ENCODE results near the gene PRKAR1A. TPM values are rescaled to one million over a fixed set of nuclear protein-coding genes. Genes with fewer than 3 reads are reported as not detected.

PRKAR1A gene
- total and polyA plus RNA-seq, 2 of the 8 experiments (the other 6 are each of a cell fraction or from before 2014, with no cell fraction given): 39.3 to 149 TPM

- TF ChIP-seq NANOG (IDR thresholded peaks at IDR 0.05; ENCODE audit: insufficient read depth, low read depth, low read length, poor library complexity, severe bottlenecking): no peak
- no peak for TF ChIP-seq SIX5 (IDR thresholded peaks at IDR 0.05; ENCODE audit: low read depth, low read length)
- no peak for TF ChIP-seq SRF (IDR thresholded peaks at IDR 0.05; ENCODE audit: low read depth, low read length)
Measured at GRCh38 chr17:68566442-68566738, 54.2 kb downstream of the PRKAR1A start (continued).
